H7 (cell line): ENCODE data around the gene DCX. TPM values are rescaled to one million over a fixed set of nuclear protein-coding genes. Genes with fewer than 3 reads are reported as not detected.
"Not testable (repeated sequence)": the region's sequence is repeated elsewhere in the genome, so short reads cannot be mapped to it uniquely, and the experiment has no call there.

Source experiments
- DNase-seq: peaks from one replicate; pipeline ENCODE4 v3.0.0; 2012
- H3K27me3 ChIP-seq: 2 replicates; pipeline ENCODE4 v1.6.0; 2011; ENCODE audit warnings: mild to moderate bottlenecking, low read length; ENCODE audit not compliant: control insufficient read depth, insufficient read depth
- H3K36me3 ChIP-seq: replicated peaks from 2 replicates; pipeline ENCODE4 v1.5.1; 2011; ENCODE audit warnings: low read length; ENCODE audit not compliant: control insufficient read depth, insufficient read depth
- H3K4me3 ChIP-seq: 2 replicates; pipeline ENCODE4 v1.5.1; 2011; ENCODE audit warnings: low read depth, mild to moderate bottlenecking, control low read depth, low read length, moderate library complexity; ENCODE audit not compliant: insufficient read depth
- total RNA-seq: library from RNA; depleted of rRNA; stranded (reverse); fragments of >200 nt; shearing (Covaris generic); gene quantifications from 2 replicates; pipeline ENCODE4 v1.2.3, GENCODE V29; 2014

DCX gene
- total RNA-seq, 1 experiment from 2014 or later = 1.4 TPM

- Histone ChIP-seq H3K4me3 (no peak overlapping the region), H3K27me3 (no peaks in the 10 kb centered on the region), H3K36me3 (no peaks in the 10 kb centered on the region)
- DNase-seq = no peak
Measured at GRCh38 chrX:111352424-111352823, 59.6 kb downstream of the DCX start.

- H3K27me3 ChIP-seq = no peaks in the 10 kb centered on the region
- H3K36me3 ChIP-seq = no peaks in the 10 kb centered on the region
- no peak overlapping the region for H3K4me3 ChIP-seq
- DNase-seq = no peak
Measured at GRCh38 chrX:111349934-111350333, 62.1 kb downstream of the DCX start.

GRCh38 chrX:111349101-111349500 lies 62.9 kb downstream of the DCX start:
- H3K4me3 ChIP-seq = no peak overlapping the region
- DNase-seq = no peak
- H3K27me3 ChIP-seq = no peaks in the 10 kb centered on the region
- no peaks in the 10 kb centered on the region for H3K36me3 ChIP-seq

- DNase-seq = no peak
- H3K4me3 ChIP-seq = no peak overlapping the region
- no peaks in the 10 kb centered on the region for H3K36me3 ChIP-seq
- H3K27me3 ChIP-seq = no peaks in the 10 kb centered on the region
Measured at GRCh38 chrX:111348429-111348828, 63.6 kb downstream of the DCX start.

GRCh38 chrX:111346150-111346549 lies 65.8 kb downstream of the DCX start:
- H3K4me3 ChIP-seq, H3K36me3 ChIP-seq, DNase-seq, H3K27me3 ChIP-seq: not testable (repeated sequence)

GRCh38 chrX:111340054-111340453 lies 71.9 kb downstream of the DCX start:
- Histone ChIP-seq H3K4me3 (no peak overlapping the region), H3K27me3 (no peaks in the 10 kb centered on the region), H3K36me3 (no peaks in the 10 kb centered on the region)
- no peak for DNase-seq

- H3K4me3 ChIP-seq = no peak overlapping the region
- H3K27me3 ChIP-seq = no peaks in the 10 kb centered on the region
- DNase-seq = no peak
- H3K36me3 ChIP-seq = no peaks in the 10 kb centered on the region
Measured at GRCh38 chrX:111339212-111339611, 72.8 kb downstream of the DCX start.

- H3K27me3 ChIP-seq = no peaks in the 10 kb centered on the region
- no peak for DNase-seq
- H3K4me3 ChIP-seq = no peak overlapping the region
Measured at GRCh38 chrX:111338095-111338698, 73.8 kb downstream of the DCX start.

GRCh38 chrX:111337067-111337637 lies 74.8 kb downstream of the DCX start:
- no peak for DNase-seq
- H3K4me3 ChIP-seq = no peak overlapping the region

More at GRCh38 chrX:111338095-111338698, 73.8 kb downstream of the DCX start:
- H3K36me3 ChIP-seq = no peaks in the 10 kb centered on the region

GRCh38 chrX:111336141-111336540 lies 75.9 kb downstream of the DCX start:
- no peak for DNase-seq
- Histone ChIP-seq H3K27me3 (no peaks in the 10 kb centered on the region), H3K4me3 (no peak overlapping the region), H3K36me3 (no peaks in the 10 kb centered on the region)

More at GRCh38 chrX:111337067-111337637, 74.8 kb downstream of the DCX start:
- no peaks in the 10 kb centered on the region for H3K36me3 ChIP-seq
- H3K27me3 ChIP-seq = no peaks in the 10 kb centered on the region

- Histone ChIP-seq H3K27me3 (no peaks in the 10 kb centered on the region), H3K36me3 (no peaks in the 10 kb centered on the region), H3K4me3 (no peak overlapping the region)
- DNase-seq = no peak
Measured at GRCh38 chrX:111329370-111329769, 82.6 kb downstream of the DCX start.

GRCh38 chrX:111328858-111329257 lies 83.1 kb downstream of the DCX start:
- H3K27me3 ChIP-seq = no peaks in the 10 kb centered on the region
- DNase-seq = no peak
- no peak overlapping the region for H3K4me3 ChIP-seq
- H3K36me3 ChIP-seq = no peaks in the 10 kb centered on the region

GRCh38 chrX:111322231-111322855 lies 89.6 kb downstream of the DCX start:
- Histone ChIP-seq H3K4me3 (no peak overlapping the region), H3K27me3 (no peaks in the 10 kb centered on the region), H3K36me3 (no peaks in the 10 kb centered on the region)
- no peak for DNase-seq

GRCh38 chrX:111319451-111319850 lies 92.5 kb downstream of the DCX start:
- no peaks in the 10 kb centered on the region for H3K27me3 ChIP-seq
- no peak for DNase-seq
- H3K36me3 ChIP-seq = no peaks in the 10 kb centered on the region
- no peak overlapping the region for H3K4me3 ChIP-seq

GRCh38 chrX:111318901-111319300 lies 93.1 kb downstream of the DCX start:
- H3K4me3 ChIP-seq = no peak overlapping the region
- H3K36me3 ChIP-seq = no peaks in the 10 kb centered on the region
- DNase-seq = no peak
- H3K27me3 ChIP-seq = no peaks in the 10 kb centered on the region
